ENCODE results near the gene ORM2.

Gene ORM2

GRCh38 chr9:114371343-114371944, 41.8 kb downstream of the ORM2 start:
- DNase-seq (ENCODE audit: low read depth) = no peak

- no peak for DNase-seq (ENCODE audit: low read depth)
Measured at GRCh38 chr9:114371973-114372917, 42.6 kb downstream of the ORM2 start.

GRCh38 chr9:114372921-114373448, 43.3 kb downstream of the ORM2 start:
- peak; percentile 71 for DNase-seq (ENCODE audit: low read depth)

GRCh38 chr9:114373960-114374730, 44.5 kb downstream of the ORM2 start:
- DNase-seq (ENCODE audit: low read depth) = no peak

- DNase-seq (ENCODE audit: low read depth) = no peak
Measured at GRCh38 chr9:114374936-114375335, 45.3 kb downstream of the ORM2 start.

- DNase-seq (ENCODE audit: low read depth) = no peak
Measured at GRCh38 chr9:114375386-114376175, 45.9 kb downstream of the ORM2 start.

- no peak for DNase-seq (ENCODE audit: low read depth)
Measured at GRCh38 chr9:114376586-114377445, 47.1 kb downstream of the ORM2 start.

- DNase-seq (ENCODE audit: low read depth) = no peak
Measured at GRCh38 chr9:114378016-114378415, 48.3 kb downstream of the ORM2 start.

- DNase-seq (ENCODE audit: low read depth) = no peak
Measured at GRCh38 chr9:114378883-114379282, 49.2 kb downstream of the ORM2 start.

All from activated T-cell treated with anti-CD3 and anti-CD28 coated beads for 24 hours (primary cell).